Right atrium auricular region (tissue), 2 donors: ENCODE results near the gene SLC38A11. TPM values are rescaled to one million over a fixed set of nuclear protein-coding genes. Genes with fewer than 3 reads are reported as not detected.
A peak's percentile ranks its signal among the peaks of the same experiment; 100 is the strongest.
"Not testable (repeated sequence)": the region's sequence is repeated elsewhere in the genome, so short reads cannot be mapped to it uniquely, and the experiment has no call there.

Experiments
- DNase-seq: peaks from one replicate; pipeline ENCODE4 v3.0.0-alpha.2; 2019; ENCODE audit warnings: low spot score
- H3K27ac ChIP-seq, 2 donors: fragments of 200-600 bp; sonication (generic); 1 replicate in 1 of 2; 2 replicates in 1 of 2; pipeline ENCODE4 v1.5.1; 2016 to 2019
- H3K27me3 ChIP-seq, 2 donors: fragments of 200-600 bp; sonication (generic); one replicate each; pipeline versions ENCODE4 v1.5.1 to v1.6.0; 2017 to 2019
- H3K36me3 ChIP-seq: fragments of 200-600 bp; sonication (generic); one replicate; pipeline ENCODE4 v1.5.1; 2016
- H3K4me1 ChIP-seq, 2 donors: fragments of 200-600 bp; sonication (generic); one replicate each; pipeline versions ENCODE4 v1.5.1 to v1.6.0; 2017 to 2019
- H3K4me3 ChIP-seq, 2 donors: fragments of 200-600 bp; sonication (generic); 1 replicate in 1 of 2; 2 replicates in 1 of 2; pipeline ENCODE4 v1.5.1; 2017 to 2019; ENCODE audit warnings: mild to moderate bottlenecking in 1 of 2, moderate library complexity in 1 of 2
- H3K9me3 ChIP-seq, 2 donors: fragments of 200-600 bp; sonication (generic); one replicate each; pipeline ENCODE4 v1.5.1; 2019
- total RNA-seq, 2 donors: library from RNA; depleted of rRNA; stranded (reverse); fragments of >200 nt; gene quantifications; one replicate each; pipeline ENCODE4 v1.1.0, GENCODE V29; 2016
- TF ChIP-seq, protein P1 (sequence below), 2 donors: fragments of 200-600 bp; sonication (generic); IDR thresholded peaks; one replicate each; pipeline ENCODE4 v1.5.1; 2019; ENCODE audit warnings: antibody characterized with exemption in 2 of 2

The SLC38A11 gene
- total RNA-seq, 2 donors from 2014 or later = 0.74 TPM; not detected in 1

- H3K27me3 ChIP-seq = no peaks in the 10 kb centered on the region
- no peak overlapping the region for H3K27ac ChIP-seq
- H3K4me1 ChIP-seq = peaks cover 0 to 8% of the 10 kb centered on the region in 2 donors
- DNase-seq = no peak
- H3K9me3 ChIP-seq = no peaks in the 10 kb centered on the region
- H3K36me3 ChIP-seq = no peaks in the 10 kb centered on the region
- TF ChIP-seq, protein P1, sequence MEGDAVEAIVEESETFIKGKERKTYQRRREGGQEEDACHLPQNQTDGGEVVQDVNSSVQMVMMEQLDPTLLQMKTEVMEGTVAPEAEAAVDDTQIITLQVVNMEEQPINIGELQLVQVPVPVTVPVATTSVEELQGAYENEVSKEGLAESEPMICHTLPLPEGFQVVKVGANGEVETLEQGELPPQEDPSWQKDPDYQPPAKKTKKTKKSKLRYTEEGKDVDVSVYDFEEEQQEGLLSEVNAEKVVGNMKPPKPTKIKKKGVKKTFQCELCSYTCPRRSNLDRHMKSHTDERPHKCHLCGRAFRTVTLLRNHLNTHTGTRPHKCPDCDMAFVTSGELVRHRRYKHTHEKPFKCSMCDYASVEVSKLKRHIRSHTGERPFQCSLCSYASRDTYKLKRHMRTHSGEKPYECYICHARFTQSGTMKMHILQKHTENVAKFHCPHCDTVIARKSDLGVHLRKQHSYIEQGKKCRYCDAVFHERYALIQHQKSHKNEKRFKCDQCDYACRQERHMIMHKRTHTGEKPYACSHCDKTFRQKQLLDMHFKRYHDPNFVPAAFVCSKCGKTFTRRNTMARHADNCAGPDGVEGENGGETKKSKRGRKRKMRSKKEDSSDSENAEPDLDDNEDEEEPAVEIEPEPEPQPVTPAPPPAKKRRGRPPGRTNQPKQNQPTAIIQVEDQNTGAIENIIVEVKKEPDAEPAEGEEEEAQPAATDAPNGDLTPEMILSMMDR (IDR thresholded peaks at IDR 0.05) = peak in 1 of 2 donors; percentile 73
- H3K4me3 ChIP-seq = no peak overlapping the region
Observed at GRCh38 chr2:164992818-164993217, 37.5 kb upstream of the SLC38A11 start.

DNA sequence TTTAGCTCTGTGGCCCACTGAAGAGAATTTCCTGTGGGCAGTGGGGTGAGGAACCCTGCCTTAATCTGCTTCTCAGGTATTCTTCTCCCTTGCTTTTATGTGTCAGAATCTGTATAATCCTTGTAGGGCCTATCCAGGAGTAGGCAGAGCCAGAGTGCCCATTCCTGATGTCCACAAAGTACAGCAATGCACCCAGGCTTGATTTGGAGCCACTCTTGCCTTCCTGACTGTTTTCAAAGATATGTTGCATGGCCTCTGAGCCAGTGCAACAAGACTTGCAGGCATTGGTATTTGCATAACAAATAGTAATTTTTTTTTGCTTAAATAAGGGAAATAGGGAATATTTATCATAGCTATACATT, 36.7 kb upstream of the SLC38A11 start:
- H3K36me3 ChIP-seq, H3K9me3 ChIP-seq, DNase-seq, H3K4me1 ChIP-seq, H3K4me3 ChIP-seq, H3K27me3 ChIP-seq: not testable (repeated sequence)
- H3K27ac ChIP-seq = peak overlapping the region in 1 of 2 donors; percentile 15

DNA sequence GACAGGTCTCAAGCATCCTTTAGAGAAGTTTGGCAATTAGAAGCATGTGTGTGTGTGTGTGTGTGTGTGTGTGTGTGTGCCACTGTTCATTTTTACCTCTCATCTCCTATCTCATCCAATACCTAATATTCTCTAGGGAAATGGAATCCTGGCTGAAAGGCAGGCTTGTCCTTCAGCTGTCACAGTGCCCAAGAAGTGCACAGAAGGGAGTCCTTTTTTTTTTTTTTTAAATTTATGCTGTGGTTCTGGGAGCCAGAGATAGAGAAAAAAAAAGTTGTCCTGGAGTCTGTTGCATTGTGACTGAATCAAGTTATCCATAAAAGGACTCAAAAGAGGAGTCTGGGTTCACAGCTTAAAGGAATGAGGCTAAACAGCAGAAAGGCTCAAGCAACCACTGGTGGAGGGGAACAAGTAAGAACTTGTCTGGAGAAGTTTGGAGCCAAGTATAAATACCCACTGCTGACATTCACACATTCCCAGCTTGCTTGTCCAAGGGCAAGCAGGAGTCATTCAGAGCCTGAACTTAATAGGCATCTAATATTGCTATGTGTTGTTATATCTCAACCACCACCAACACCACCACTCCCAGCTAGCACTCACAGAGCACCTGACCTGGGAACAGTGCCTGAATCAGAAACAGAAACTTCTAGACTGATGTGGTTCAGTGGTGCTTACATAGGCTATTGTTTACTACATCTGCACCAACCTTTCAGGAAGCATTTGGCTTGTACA, 36.2 kb upstream of the SLC38A11 start:
- not testable (repeated sequence) for DNase-seq, H3K36me3 ChIP-seq, H3K9me3 ChIP-seq, H3K27me3 ChIP-seq, H3K4me1 ChIP-seq, H3K4me3 ChIP-seq
- peak overlapping the region in 1 of 2 donors; percentile 15 for H3K27ac ChIP-seq

DNA sequence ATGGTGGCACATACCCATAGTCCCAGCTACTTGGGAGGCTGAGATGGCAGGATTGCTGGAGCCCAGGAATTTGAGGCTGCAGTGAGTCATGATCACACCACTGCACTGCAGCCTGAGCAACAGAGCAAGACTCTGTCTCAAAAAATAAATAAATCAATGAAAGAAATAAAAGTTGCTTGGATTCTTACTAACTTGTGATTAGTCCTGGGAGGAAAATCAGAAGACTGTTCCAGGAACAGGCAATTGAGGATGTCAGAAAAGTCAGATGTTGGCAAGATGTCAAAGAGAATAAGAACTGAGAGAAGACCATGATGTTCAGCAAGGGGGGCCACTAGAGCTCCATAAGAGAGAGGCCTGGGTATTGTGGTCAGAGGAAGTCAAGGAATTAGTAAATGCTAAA, 35.6 kb upstream of the SLC38A11 start:
- H3K4me1 ChIP-seq, H3K9me3 ChIP-seq, DNase-seq, H3K4me3 ChIP-seq, H3K36me3 ChIP-seq, H3K27me3 ChIP-seq, H3K27ac ChIP-seq: not testable (repeated sequence)

GRCh38 chr2:164988805-164989204, 33.5 kb upstream of the SLC38A11 start:
- not testable (repeated sequence) for H3K9me3 ChIP-seq, H3K4me1 ChIP-seq, DNase-seq, H3K36me3 ChIP-seq, H3K4me3 ChIP-seq, H3K27ac ChIP-seq, H3K27me3 ChIP-seq

- not testable (repeated sequence) for DNase-seq
Observed at GRCh38 chr2:164986027-164986426, 30.7 kb upstream of the SLC38A11 start.

DNA sequence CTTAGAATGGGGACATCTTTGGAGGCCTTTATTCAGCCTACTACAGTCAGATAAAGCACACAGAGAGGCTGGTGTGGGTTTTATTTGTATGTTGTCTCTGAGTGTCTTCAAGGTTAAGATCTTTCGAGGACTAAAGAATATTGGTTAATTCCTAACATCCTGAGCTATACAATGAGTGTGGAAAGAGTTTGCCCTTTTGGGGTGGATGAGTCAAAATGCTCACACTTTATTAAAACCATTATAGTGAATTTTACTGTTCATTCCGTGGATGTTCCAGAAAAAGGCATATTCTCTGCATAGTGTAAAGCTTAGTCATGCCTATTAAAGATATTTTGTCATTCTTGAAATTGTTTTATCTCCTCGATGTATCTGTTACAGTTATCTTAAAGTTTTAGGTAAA, 29.1 kb upstream of the SLC38A11 start:
- no peak overlapping the region for H3K4me3 ChIP-seq
- no peaks in the 10 kb centered on the region for H3K4me1 ChIP-seq
- H3K9me3 ChIP-seq = no peaks in the 10 kb centered on the region
- H3K36me3 ChIP-seq = no peaks in the 10 kb centered on the region
- no peak overlapping the region for H3K27ac ChIP-seq
- TF ChIP-seq, protein P1 (IDR thresholded peaks at IDR 0.05) = no peak
- no peaks in the 10 kb centered on the region for H3K27me3 ChIP-seq
- DNase-seq = no peak

More at GRCh38 chr2:164986027-164986426, 30.7 kb upstream of the SLC38A11 start:
- not testable (repeated sequence) for H3K9me3 ChIP-seq, H3K4me3 ChIP-seq, H3K4me1 ChIP-seq, H3K27ac ChIP-seq, H3K36me3 ChIP-seq, H3K27me3 ChIP-seq

- Histone ChIP-seq H3K4me1 (no peaks in the 10 kb centered on the region), H3K27me3 (no peaks in the 10 kb centered on the region), H3K4me3 (no peak overlapping the region), H3K36me3 (no peaks in the 10 kb centered on the region), H3K9me3 (no peaks in the 10 kb centered on the region), H3K27ac (no peak overlapping the region)
- DNase-seq = no peak
- TF ChIP-seq, protein P1 (IDR thresholded peaks at IDR 0.05) = no peak
Observed at GRCh38 chr2:164981217-164981990, 26.1 kb upstream of the SLC38A11 start.

DNA sequence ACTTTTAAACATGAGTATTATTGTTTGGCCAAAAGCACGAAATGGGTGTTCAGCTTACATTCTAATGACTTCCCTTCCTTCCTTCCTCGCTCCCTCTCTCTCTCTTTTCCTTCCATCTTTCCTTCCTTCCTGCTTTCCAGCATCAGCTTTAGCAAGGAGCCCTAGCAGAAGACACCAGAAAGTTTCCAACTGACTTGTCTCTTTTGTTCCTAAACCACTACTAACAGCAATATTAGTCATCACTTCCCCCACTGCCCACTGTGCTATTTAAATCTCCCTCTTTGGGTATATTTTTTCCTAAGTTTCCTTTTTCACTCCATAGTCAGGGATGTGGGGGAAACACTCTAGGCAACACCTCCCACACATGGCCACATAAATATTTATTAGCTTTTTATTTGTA, 25.4 kb upstream of the SLC38A11 start:
- not testable (repeated sequence) for H3K9me3 ChIP-seq, H3K27ac ChIP-seq, H3K27me3 ChIP-seq, DNase-seq, H3K36me3 ChIP-seq, H3K4me1 ChIP-seq, H3K4me3 ChIP-seq
